Endothelial cell of umbilical vein (primary cell): Measurements from ENCODE around the gene FAM234B. TPM values are rescaled to one million over a fixed set of nuclear protein-coding genes. Genes with fewer than 3 reads are reported as not detected.

Experiments used
- BruUV-seq: library from RNA; stranded (reverse); fragments of 400-500 nt; replicated peaks from 2 replicates; lab custom pipeline; 2021; lab: Mats Ljungman, UMichigan
- CTCF ChIA-PET: fragments of 300-600, 350-600 bp; sonication (Branson Sonifier 250); formaldehyde crosslinking; loops from one replicate; lab custom pipeline; 2021; ENCODE audit warnings: antibody characterized with exemption, inconsistent platforms; lab: Charles Lee
- POLR2A ChIA-PET: fragments of 300-600, 350-600 bp; sonication (Branson Sonifier 250); formaldehyde crosslinking; loops from one replicate; lab custom pipeline; 2021; ENCODE audit warnings: antibody characterized with exemption, inconsistent platforms; lab: Charles Lee
- DNase-seq: peaks from one replicate; pipeline ENCODE4 v3.0.0-alpha.2; 2011; ENCODE audit warnings: low read depth, low spot score
- FAIRE-seq: peaks from 2 replicates; lab custom pipeline; 2011; peaks lifted over from hg19 to GRCh38; lab: Jason Lieb, UNC
- H2AFZ ChIP-seq: 2 replicates; pipeline ENCODE4 v1.6.0; 2012; ENCODE audit warnings: low read depth, low read length, control low read depth, inconsistent platforms
- H3K27ac ChIP-seq: 2 replicates; pipeline ENCODE4 v1.5.1; 2011; ENCODE audit warnings: low read depth, mild to moderate bottlenecking, control low read depth, low read length, moderate library complexity; ENCODE audit not compliant: insufficient read depth
- H3K27me3 ChIP-seq, 2 experiments: 2 replicates each; pipeline versions ENCODE4 v1.6.0 to v1.6.1; 2011; ENCODE audit warnings: low read length in 2 of 2, mixed read lengths in 1 of 2; ENCODE audit not compliant: control insufficient read depth in 2 of 2, insufficient read depth in 2 of 2
- H3K36me3 ChIP-seq, 2 experiments: 2 replicates in 1 of 2; 3 replicates in 1 of 2; pipeline ENCODE4 v1.5.1; 2011; ENCODE audit warnings: low read length in 2 of 2, mild to moderate bottlenecking in 1 of 2, moderate library complexity in 1 of 2; ENCODE audit not compliant: control insufficient read depth in 2 of 2, insufficient read depth in 2 of 2; ENCODE audit errors: extremely low read depth in 1 of 2
- H3K4me1 ChIP-seq: 3 replicates; pipeline ENCODE4 v1.5.1; 2011; ENCODE audit warnings: mild to moderate bottlenecking, low read length; ENCODE audit not compliant: control insufficient read depth, insufficient read depth; ENCODE audit errors: extremely low read depth
- H3K4me2 ChIP-seq: 2 replicates; pipeline ENCODE4 v1.6.1; 2011; ENCODE audit warnings: low read length, control low read depth, mixed read lengths; ENCODE audit not compliant: insufficient read depth
- H3K4me3 ChIP-seq, 3 experiments: fragments of 200-600 bp in 1 of 3; sonication (generic), shearing (Covaris generic) in 1 of 3; replicated peaks in 1 of 3; 2 replicates each; pipeline ENCODE4 v1.5.1; 2011 to 2016; ENCODE audit warnings: control low read depth in 3 of 3, low read length in 3 of 3, mild to moderate bottlenecking in 2 of 3, inconsistent platforms in 1 of 3, low read depth in 1 of 3, moderate library complexity in 1 of 3; ENCODE audit not compliant: insufficient read depth in 1 of 3
- H3K79me2 ChIP-seq: 2 replicates; pipeline ENCODE4 v1.6.0; 2012; ENCODE audit warnings: low read length, inconsistent platforms; ENCODE audit not compliant: control insufficient read depth, insufficient read depth
- H3K9ac ChIP-seq: replicated peaks from 2 replicates; pipeline ENCODE3; 2011; ENCODE audit warnings: low read length, control low read depth; ENCODE audit not compliant: insufficient read depth; ENCODE audit errors: extremely low read depth
- H3K9me1 ChIP-seq: replicated peaks from 3 replicates; pipeline ENCODE4 v1.6.0; 2011; ENCODE audit warnings: mild to moderate bottlenecking, low read length; ENCODE audit not compliant: control insufficient read depth, insufficient read depth; ENCODE audit errors: extremely low read depth
- H3K9me3 ChIP-seq: replicated peaks from 2 replicates; pipeline ENCODE4 v1.5.1; 2012; ENCODE audit warnings: low read length, inconsistent platforms; ENCODE audit not compliant: control insufficient read depth, insufficient read depth
- H4K20me1 ChIP-seq: replicated peaks from 2 replicates; pipeline ENCODE3; 2011; ENCODE audit warnings: mild to moderate bottlenecking, low read length; ENCODE audit not compliant: control insufficient read depth, insufficient read depth; ENCODE audit errors: extremely low read depth
- CTCF ChIP-seq, 2 donors: IDR thresholded peaks; 1 replicate in 1 of 2; 2 replicates in 1 of 2; pipeline ENCODE4 v1.5.1; 2011; ENCODE audit warnings: low read length in 2 of 2, mild to moderate bottlenecking in 2 of 2, moderate library complexity in 2 of 2, control low read depth in 1 of 2, inconsistent platforms in 1 of 2, low read depth in 1 of 2; ENCODE audit not compliant: insufficient read depth in 1 of 2; ENCODE audit errors: extremely low read depth in 1 of 2
- EZH2 ChIP-seq: IDR thresholded peaks from 2 replicates; pipeline ENCODE4 v1.6.1; 2012; ENCODE audit warnings: borderline replicate concordance, low read depth, mild to moderate bottlenecking, moderate library complexity, low read length, inconsistent platforms; ENCODE audit not compliant: severe bottlenecking
- FOS ChIP-seq: IDR thresholded peaks from 2 replicates; pipeline ENCODE4 v1.6.1; 2011; ENCODE audit warnings: mild to moderate bottlenecking, low read length, moderate library complexity, borderline replicate concordance; ENCODE audit not compliant: insufficient read depth
- GATA2 ChIP-seq: IDR thresholded peaks from 2 replicates; pipeline ENCODE4 v1.7.0; 2011; ENCODE audit warnings: low read depth, mild to moderate bottlenecking, moderate library complexity, mixed read lengths, low read length; ENCODE audit not compliant: insufficient read length, insufficient read depth
- JUN ChIP-seq: IDR thresholded peaks from 2 replicates; pipeline ENCODE4 v1.6.1; 2011; ENCODE audit warnings: borderline replicate concordance, low read depth; ENCODE audit not compliant: insufficient read length, insufficient read depth
- MYC ChIP-seq: IDR thresholded peaks from one replicate; pipeline ENCODE4 v1.6.1; 2011; ENCODE audit warnings: mild to moderate bottlenecking, low read depth, low read length
- POLR2A ChIP-seq: IDR thresholded peaks from 2 replicates; pipeline ENCODE4 v1.6.1; 2012; ENCODE audit warnings: low read depth, mild to moderate bottlenecking, control low read depth, low read length
- POLR2AphosphoS5 ChIP-seq: IDR thresholded peaks from 2 replicates; pipeline ENCODE4 v1.6.1; 2012; ENCODE audit warnings: low read depth, mild to moderate bottlenecking, control low read depth, low read length, moderate library complexity; ENCODE audit not compliant: insufficient read depth
- dilution Hi-C: fragments of 300-500 bp; cut with MboI; formaldehyde crosslinking; loops from one replicate; pipeline ENCODE4 v1.15.0; 2019; ENCODE audit warnings: low sequenced_read_pairs; ENCODE audit not compliant: extremely low pct_ligation_motif_present
- intact Hi-C: fragments of 100-400 bp; cut with micrococcal nuclease; formaldehyde crosslinking; loops from one replicate; pipeline ENCODE4 v1.10.0; 2022
- polyA plus RNA-seq, 4 experiments: library from polyadenylated mRNA; depleted of rRNA in 3 of 4; stranded (reverse) in 3 of 4; unstranded in 1 of 4; fragments of >200 nt; gene quantifications; 2 replicates each; pipeline versions ENCODE4 v1.2.1 to v1.2.3, GENCODE V29; 2011 to 2012; ENCODE audit warnings: missing spikeins in 1 of 4
- total RNA-seq: library from RNA; stranded (reverse); gene quantifications from 2 replicates; pipeline ENCODE4 v1.2.3, GENCODE V29; 2021
- TF ChIP-seq, protein P1 (sequence below): IDR thresholded peaks from 2 replicates; pipeline ENCODE4 v1.6.1; 2011; ENCODE audit not compliant: insufficient read depth, insufficient read length

The FAM234B gene
- total and polyA plus RNA-seq, 2 donors (not counting 3 experiments of a cell fraction or from before 2014, with no cell fraction given), result 4.9 to 13.2 TPM

- Histone ChIP-seq H3K79me2 (no peaks in the 10 kb centered on the region), H3K4me1 (peaks cover 16% of the 10 kb centered on the region), H2AFZ (no peak overlapping the region), H3K4me2 (no peak overlapping the region), H3K9me1 (no peaks in the 10 kb centered on the region), H3K4me3 (no peak overlapping the region), H4K20me1 (no peaks in the 10 kb centered on the region), H3K9me3 (no peaks in the 10 kb centered on the region), H3K36me3 (no peaks in the 10 kb centered on the region), H3K27ac (no peak overlapping the region), H3K27me3 (peaks cover 2% of the 10 kb centered on the region in 2 experiments), H3K9ac (no peak overlapping the region)
- dilution Hi-C loops (no loop called here), intact Hi-C loops (no loop called here)
- DNase-seq (no peak), FAIRE-seq (no peak)
- POLR2A ChIA-PET, result no interaction called here
- BruUV-seq, result no TSS peak
- TF ChIP-seq CTCF (IDR thresholded peaks at IDR 0.05; ENCODE audit: extremely low read depth in 1 of 2, insufficient read depth in 1 of 2, low read depth in 1 of 2, low read length in 2 of 2) (no peak), JUN (no peak), POLR2A (no peak), GATA2 (no peak), EZH2 (no peak), FOS (no peak), MYC (no peak), POLR2AphosphoS5 (no peak)
- TF ChIP-seq, protein P1, sequence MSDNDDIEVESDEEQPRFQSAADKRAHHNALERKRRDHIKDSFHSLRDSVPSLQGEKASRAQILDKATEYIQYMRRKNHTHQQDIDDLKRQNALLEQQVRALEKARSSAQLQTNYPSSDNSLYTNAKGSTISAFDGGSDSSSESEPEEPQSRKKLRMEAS, result no peak
- CTCF ChIA-PET, result interaction anchor here (1.0 to 2.5 kb wide), 2 partner anchors 33 to 42 kb away, joined by 3 to 9 read pairs; no protein-coding TSS in a partner anchor
These were observed 2.8 kb downstream of the FAM234B start for GRCh38 chr12:13046964-13047363.
